Measurements from ENCODE around the gene PPARD. TPM values are rescaled to one million over a fixed set of nuclear protein-coding genes. Genes with fewer than 3 reads are reported as not detected.

PPARD gene
- total and polyA plus RNA-seq, 10 donors, result 9.4 to 37.4 (median 30.2) TPM

- Histone ChIP-seq H3K27ac (no peak overlapping the region), H3K36me3 (peaks cover 0 to 21% (median 10%) of the 10 kb centered on the region in 6 donors), H3K27me3 (replicated peaks in 1 of 7) (no peaks in the 10 kb centered on the region), H3K4me1 (peaks cover 0 to 25% (median 6%) of the 10 kb centered on the region in 6 donors), H3K9me3 (no peaks in the 10 kb centered on the region), H3K4me3 (no peak overlapping the region)
- no peak for DNase-seq
- intact Hi-C loops (cut with DNase I; ENCODE audit: low total_unique reads), result no loop called here
- no peak for TF ChIP-seq POLR2A (IDR thresholded peaks at IDR 0.05)
- no peak for TF ChIP-seq CTCF (IDR thresholded peaks at IDR 0.05 in 8 of 11, conservative IDR thresholded peaks at IDR 0.05 in 3 of 11)
- peak in 1 of 3 donors; percentile 24 for TF ChIP-seq POLR2AphosphoS5 (IDR thresholded peaks at IDR 0.05)
- WGBS, 5 donors, result 85 to 93% (median 91%) methylated on average over 14 to 20 of the region's 20 CpGs
Observed at GRCh38 chr6:35406711-35407485, 64.5 kb downstream of the PPARD start.

GRCh38 chr6:35409245-35409644 lies 66.9 kb downstream of the PPARD start:
- Histone ChIP-seq H3K4me3 (no peak overlapping the region), H3K9me3 (no peaks in the 10 kb centered on the region), H3K27ac (no peak overlapping the region), H3K36me3 (peaks cover 0 to 44% (median 25%) of the 10 kb centered on the region in 6 donors), H3K27me3 (replicated peaks in 1 of 7) (no peaks in the 10 kb centered on the region), H3K4me1 (peaks cover 0 to 20% (median 6%) of the 10 kb centered on the region in 6 donors)
- no peak for DNase-seq
- WGBS, 5 donors, result 86 to 90% (median 89%) methylated on average over 5 of the region's 5 CpGs
- TF ChIP-seq POLR2A (IDR thresholded peaks at IDR 0.05), result no peak
- TF ChIP-seq CTCF (IDR thresholded peaks at IDR 0.05 in 8 of 11, conservative IDR thresholded peaks at IDR 0.05 in 3 of 11), result no peak
- TF ChIP-seq POLR2AphosphoS5 (IDR thresholded peaks at IDR 0.05), result no peak
- intact Hi-C loops (cut with DNase I; ENCODE audit: low total_unique reads), result no loop called here

GRCh38 chr6:35410131-35410530 lies 67.8 kb downstream of the PPARD start:
- H3K27ac ChIP-seq, result no peak overlapping the region
- H3K9me3 ChIP-seq, result no peaks in the 10 kb centered on the region
- TF ChIP-seq CTCF (IDR thresholded peaks at IDR 0.05 in 8 of 11, conservative IDR thresholded peaks at IDR 0.05 in 3 of 11) (no peak), POLR2AphosphoS5 (IDR thresholded peaks at IDR 0.05) (no peak), POLR2A (IDR thresholded peaks at IDR 0.05) (no peak)
- no peaks in the 10 kb centered on the region for H3K27me3 ChIP-seq (replicated peaks in 1 of 7)
- intact Hi-C loops (cut with DNase I; ENCODE audit: low total_unique reads), result no loop called here
- no peak overlapping the region for H3K4me3 ChIP-seq
- DNase-seq, result no peak
- H3K36me3 ChIP-seq, result peaks cover 0 to 53% (median 29%) of the 10 kb centered on the region in 6 donors
- WGBS, 5 donors, result 62 to 71% (median 63%) methylated on average over 3 of the region's 3 CpGs
- peaks cover 0 to 29% (median 9%) of the 10 kb centered on the region in 6 donors for H3K4me1 ChIP-seq

GRCh38 chr6:35411066-35411465 lies 68.7 kb downstream of the PPARD start:
- DNase-seq, result no peak
- Histone ChIP-seq H3K4me3 (no peak overlapping the region), H3K4me1 (peaks cover 0 to 31% (median 10%) of the 10 kb centered on the region in 6 donors), H3K27me3 (replicated peaks in 1 of 7) (no peaks in the 10 kb centered on the region), H3K36me3 (peaks cover 0 to 62% (median 29%) of the 10 kb centered on the region in 6 donors), H3K27ac (no peak overlapping the region), H3K9me3 (no peaks in the 10 kb centered on the region)
- intact Hi-C loops (cut with DNase I; ENCODE audit: low total_unique reads), result no loop called here
- WGBS, 5 donors, result 48 to 70% (median 51%) methylated on average over 9 of the region's 9 CpGs
- peak in 2 of 3 donors; percentile 39 to 56 for TF ChIP-seq POLR2AphosphoS5 (IDR thresholded peaks at IDR 0.05)
- no peak for TF ChIP-seq CTCF (IDR thresholded peaks at IDR 0.05 in 8 of 11, conservative IDR thresholded peaks at IDR 0.05 in 3 of 11)

Measured in spleen (tissue), 11 donors.